ENCODE measurements around the gene OPN3. TPM values are rescaled to one million over a fixed set of nuclear protein-coding genes. Genes with fewer than 3 reads are reported as not detected.

The OPN3 gene
- polyA plus RNA-seq, 1 donor from 2014 or later = 2.7 TPM

GRCh38 chr1:241646201-241646600 is 6.0 kb upstream of the OPN3 start:
- H3K4me3 ChIP-seq (ENCODE audit: low read length) = no peak overlapping the region
- no peak for TF ChIP-seq EP300 (conservative IDR thresholded peaks at IDR 0.05; ENCODE audit: poor library complexity, severe bottlenecking)
- no peak for TF ChIP-seq TAF1 (IDR thresholded peaks at IDR 0.05; ENCODE audit: low read depth)
- TF ChIP-seq EZH2 (IDR thresholded peaks at IDR 0.05; ENCODE audit: borderline replicate concordance, insufficient read depth, low read length, poor library complexity, severe bottlenecking) = no peak
- no peak for TF ChIP-seq SMC3 (conservative IDR thresholded peaks at IDR 0.05; ENCODE audit: poor library complexity)
- no peak for TF ChIP-seq RAD21 (conservative IDR thresholded peaks at IDR 0.05)
- TF ChIP-seq MXI1 (conservative IDR thresholded peaks at IDR 0.05; ENCODE audit: poor library complexity, severe bottlenecking) = no peak
- TF ChIP-seq REST (IDR thresholded peaks at IDR 0.05; ENCODE audit: borderline replicate concordance) = no peak
- no peak for TF ChIP-seq POLR2AphosphoS5 (IDR thresholded peaks at IDR 0.05)
- TF ChIP-seq CTCF (IDR thresholded peaks at IDR 0.05; ENCODE audit: poor library complexity, severe bottlenecking) = no peak
- no peak overlapping the region for H3K4me2 ChIP-seq (ENCODE audit: low read length)
- no peaks in the 10 kb centered on the region for H3K9me2 ChIP-seq (ENCODE audit: insufficient read depth, low read length)
- no peaks in the 10 kb centered on the region for H3K79me2 ChIP-seq (replicated peaks; ENCODE audit: insufficient read depth, low read length)
- no peaks in the 10 kb centered on the region for H3K27me3 ChIP-seq (ENCODE audit: insufficient read depth, low read depth, low read length)
- H3K36me3 ChIP-seq (ENCODE audit: insufficient read depth, low read length) = no peaks in the 10 kb centered on the region
- no peak overlapping the region for H3K9ac ChIP-seq (ENCODE audit: low read length)
- no peaks in the 10 kb centered on the region for H4K20me1 ChIP-seq (ENCODE audit: insufficient read depth)
- H3K27ac ChIP-seq (ENCODE audit: low read length) = no peak overlapping the region
- no peaks in the 10 kb centered on the region for H3K9me3 ChIP-seq (ENCODE audit: low read length)
- no peaks in the 10 kb centered on the region for H3F3A ChIP-seq (ENCODE audit: insufficient read depth, low read length, poor library complexity, severe bottlenecking)
- H2AFZ ChIP-seq (ENCODE audit: low read depth, low read length) = no peak overlapping the region

GRCh38 chr1:241645199-241645598 is 5.0 kb upstream of the OPN3 start:
- H3K79me2 ChIP-seq (replicated peaks; ENCODE audit: insufficient read depth, low read length) = no peaks in the 10 kb centered on the region
- no peak overlapping the region for H3K4me3 ChIP-seq (ENCODE audit: low read length)
- H3K9me3 ChIP-seq (ENCODE audit: low read length) = no peaks in the 10 kb centered on the region
- no peaks in the 10 kb centered on the region for H4K20me1 ChIP-seq (ENCODE audit: insufficient read depth)
- H3K9ac ChIP-seq (ENCODE audit: low read length) = no peak overlapping the region
- TF ChIP-seq EP300 (conservative IDR thresholded peaks at IDR 0.05; ENCODE audit: poor library complexity, severe bottlenecking) (no peak), POLR2AphosphoS5 (IDR thresholded peaks at IDR 0.05) (no peak), REST (IDR thresholded peaks at IDR 0.05; ENCODE audit: borderline replicate concordance) (no peak), RAD21 (conservative IDR thresholded peaks at IDR 0.05) (no peak), TAF1 (IDR thresholded peaks at IDR 0.05; ENCODE audit: low read depth) (no peak), MXI1 (conservative IDR thresholded peaks at IDR 0.05; ENCODE audit: poor library complexity, severe bottlenecking) (no peak), CTCF (IDR thresholded peaks at IDR 0.05; ENCODE audit: poor library complexity, severe bottlenecking) (no peak), EZH2 (IDR thresholded peaks at IDR 0.05; ENCODE audit: borderline replicate concordance, insufficient read depth, low read length, poor library complexity, severe bottlenecking) (no peak), SMC3 (conservative IDR thresholded peaks at IDR 0.05; ENCODE audit: poor library complexity) (no peak)
- no peak overlapping the region for H2AFZ ChIP-seq (ENCODE audit: low read depth, low read length)
- H3F3A ChIP-seq (ENCODE audit: insufficient read depth, low read length, poor library complexity, severe bottlenecking) = no peaks in the 10 kb centered on the region
- H3K27ac ChIP-seq (ENCODE audit: low read length) = no peak overlapping the region
- no peaks in the 10 kb centered on the region for H3K36me3 ChIP-seq (ENCODE audit: insufficient read depth, low read length)
- H3K4me2 ChIP-seq (ENCODE audit: low read length) = no peak overlapping the region
- H3K9me2 ChIP-seq (ENCODE audit: insufficient read depth, low read length) = no peaks in the 10 kb centered on the region
- no peaks in the 10 kb centered on the region for H3K27me3 ChIP-seq (ENCODE audit: insufficient read depth, low read depth, low read length)

All from neural cell (in vitro differentiated cells).